K562 (cell line): ENCODE data around the gene EIF4E. TPM values are rescaled to one million over a fixed set of nuclear protein-coding genes. Genes with fewer than 3 reads are reported as not detected.
A peak's percentile ranks its signal among the peaks of the same experiment; 100 is the strongest.

ENCODE experiments used
- ATF1 ChIP-seq, 2 experiments: fragments of 450-650 bp in 1 of 2; IDR thresholded peaks; 2 replicates each; pipeline ENCODE4 v1.6.1; 2016; ENCODE audit warnings: missing compliant biosample characterization in 1 of 2, missing genetic modification characterization in 1 of 2
- BRD9 ChIP-seq: fragments of 450-650 bp; IDR thresholded peaks from 2 replicates; pipeline ENCODE4 v1.6.1; 2018; ENCODE audit warnings: low read depth; ENCODE audit not compliant: partially characterized antibody
- CXXC5 ChIP-seq: fragments of 250-450 bp; sonication (Bioruptor Pico); IDR thresholded peaks from 2 replicates; pipeline ENCODE4 v1.8.0; 2022; ENCODE audit warnings: inconsistent platforms, mild to moderate bottlenecking, moderate library complexity
- DEAF1 ChIP-seq: fragments of 450-650 bp; formaldehyde crosslinking; IDR thresholded peaks from 2 replicates; pipeline ENCODE4 v1.4.0; 2020; ENCODE audit warnings: mild to moderate bottlenecking, moderate library complexity
- TOE1 ChIP-seq, 2 experiments: fragments of 450-650 bp in 1 of 2; sonication (generic) in 1 of 2; formaldehyde crosslinking in 1 of 2; IDR thresholded peaks; 2 replicates each; pipeline versions ENCODE4 v1.7.1 to v1.8.0; 2016 to 2022; ENCODE audit warnings: borderline replicate concordance in 2 of 2, mild to moderate bottlenecking in 2 of 2, antibody characterized with exemption in 1 of 2, inconsistent platforms in 1 of 2, low read depth in 1 of 2, missing genetic modification reagents in 1 of 2, moderate library complexity in 1 of 2
- polyA plus RNA-seq, 8 experiments: library from polyadenylated mRNA; depleted of rRNA in 4 of 8; stranded (reverse) in 5 of 8; unstranded in 3 of 8; fragments of >200 nt; fragmentation: Nextera tagmentation in 2 of 8; fragmentation: Illumina TruSeq in 1 of 8; extraction: Ambion mirVana in 2 of 8; extraction: Trizol in 1 of 8; gene quantifications; 2 replicates each; pipeline versions ENCODE4 v1.2.1 to v1.2.3, GENCODE V29; 2011 to 2014; ENCODE audit warnings: inconsistent platforms in 1 of 8, missing spikeins in 1 of 8
- total RNA-seq, 7 experiments: library from RNA; depleted of rRNA in 6 of 7; stranded (reverse); fragments of >200 nt in 6 of 7; fragmentation: Illumina TruSeq in 2 of 7; extraction: Trizol in 2 of 7; gene quantifications; 2 replicates each; pipeline versions ENCODE4 v1.2.1 to v1.2.3, GENCODE V29; 2011 to 2021; ENCODE audit warnings: low replicate concordance in 1 of 7
- TF ChIP-seq, protein P1 (sequence below): IDR thresholded peaks from 2 replicates; pipeline ENCODE4 v1.6.1; 2011; ENCODE audit not compliant: insufficient read length; ENCODE audit errors: extremely low read depth
- TF ChIP-seq, protein P2 (sequence below): fragments of 250-450 bp; sonication (Bioruptor Pico); IDR thresholded peaks from 2 replicates; pipeline ENCODE4 v1.4.0; 2020; ENCODE audit warnings: mild to moderate bottlenecking, moderate library complexity, borderline replicate concordance
- TF ChIP-seq, protein P3 (sequence below): fragments of 450-650 bp; IDR thresholded peaks from 2 replicates; pipeline ENCODE4 v1.6.1; 2016; ENCODE audit warnings: borderline replicate concordance

Gene EIF4E
- total and polyA plus RNA-seq, 9 of the 15 experiments (the other 6 are each of a cell fraction or from before 2014, with no cell fraction given) = 164 to 489 (median 179) TPM

- TF ChIP-seq, protein P1, sequence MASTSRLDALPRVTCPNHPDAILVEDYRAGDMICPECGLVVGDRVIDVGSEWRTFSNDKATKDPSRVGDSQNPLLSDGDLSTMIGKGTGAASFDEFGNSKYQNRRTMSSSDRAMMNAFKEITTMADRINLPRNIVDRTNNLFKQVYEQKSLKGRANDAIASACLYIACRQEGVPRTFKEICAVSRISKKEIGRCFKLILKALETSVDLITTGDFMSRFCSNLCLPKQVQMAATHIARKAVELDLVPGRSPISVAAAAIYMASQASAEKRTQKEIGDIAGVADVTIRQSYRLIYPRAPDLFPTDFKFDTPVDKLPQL = peak; percentile 43
- TF ChIP-seq, protein P2, sequence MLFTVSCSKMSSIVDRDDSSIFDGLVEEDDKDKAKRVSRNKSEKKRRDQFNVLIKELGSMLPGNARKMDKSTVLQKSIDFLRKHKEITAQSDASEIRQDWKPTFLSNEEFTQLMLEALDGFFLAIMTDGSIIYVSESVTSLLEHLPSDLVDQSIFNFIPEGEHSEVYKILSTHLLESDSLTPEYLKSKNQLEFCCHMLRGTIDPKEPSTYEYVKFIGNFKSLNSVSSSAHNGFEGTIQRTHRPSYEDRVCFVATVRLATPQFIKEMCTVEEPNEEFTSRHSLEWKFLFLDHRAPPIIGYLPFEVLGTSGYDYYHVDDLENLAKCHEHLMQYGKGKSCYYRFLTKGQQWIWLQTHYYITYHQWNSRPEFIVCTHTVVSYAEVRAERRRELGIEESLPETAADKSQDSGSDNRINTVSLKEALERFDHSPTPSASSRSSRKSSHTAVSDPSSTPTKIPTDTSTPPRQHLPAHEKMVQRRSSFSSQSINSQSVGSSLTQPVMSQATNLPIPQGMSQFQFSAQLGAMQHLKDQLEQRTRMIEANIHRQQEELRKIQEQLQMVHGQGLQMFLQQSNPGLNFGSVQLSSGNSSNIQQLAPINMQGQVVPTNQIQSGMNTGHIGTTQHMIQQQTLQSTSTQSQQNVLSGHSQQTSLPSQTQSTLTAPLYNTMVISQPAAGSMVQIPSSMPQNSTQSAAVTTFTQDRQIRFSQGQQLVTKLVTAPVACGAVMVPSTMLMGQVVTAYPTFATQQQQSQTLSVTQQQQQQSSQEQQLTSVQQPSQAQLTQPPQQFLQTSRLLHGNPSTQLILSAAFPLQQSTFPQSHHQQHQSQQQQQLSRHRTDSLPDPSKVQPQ (CRISPR knock-in tag) = no peak
- TF ChIP-seq TOE1 (IDR thresholded peaks at IDR 0.05; ENCODE audit: borderline replicate concordance) = peak; percentile 65; the same call in 1 of the 2 replicates
- TF ChIP-seq TOE1 (CRISPR knock-in tag; IDR thresholded peaks at IDR 0.05; ENCODE audit: borderline replicate concordance, low read depth) = no peak
- no peak for TF ChIP-seq ATF1 (CRISPR knock-in tag; IDR thresholded peaks at IDR 0.05)
- peak; percentile 50; the same call in 1 of the 2 replicates for TF ChIP-seq ATF1 (tag; IDR thresholded peaks at IDR 0.05)
- TF ChIP-seq, protein P3, sequence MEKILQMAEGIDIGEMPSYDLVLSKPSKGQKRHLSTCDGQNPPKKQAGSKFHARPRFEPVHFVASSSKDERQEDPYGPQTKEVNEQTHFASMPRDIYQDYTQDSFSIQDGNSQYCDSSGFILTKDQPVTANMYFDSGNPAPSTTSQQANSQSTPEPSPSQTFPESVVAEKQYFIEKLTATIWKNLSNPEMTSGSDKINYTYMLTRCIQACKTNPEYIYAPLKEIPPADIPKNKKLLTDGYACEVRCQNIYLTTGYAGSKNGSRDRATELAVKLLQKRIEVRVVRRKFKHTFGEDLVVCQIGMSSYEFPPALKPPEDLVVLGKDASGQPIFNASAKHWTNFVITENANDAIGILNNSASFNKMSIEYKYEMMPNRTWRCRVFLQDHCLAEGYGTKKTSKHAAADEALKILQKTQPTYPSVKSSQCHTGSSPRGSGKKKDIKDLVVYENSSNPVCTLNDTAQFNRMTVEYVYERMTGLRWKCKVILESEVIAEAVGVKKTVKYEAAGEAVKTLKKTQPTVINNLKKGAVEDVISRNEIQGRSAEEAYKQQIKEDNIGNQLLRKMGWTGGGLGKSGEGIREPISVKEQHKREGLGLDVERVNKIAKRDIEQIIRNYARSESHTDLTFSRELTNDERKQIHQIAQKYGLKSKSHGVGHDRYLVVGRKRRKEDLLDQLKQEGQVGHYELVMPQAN = peak; percentile 61; the same call in 1 of the 2 replicates
- no peak for TF ChIP-seq DEAF1 (CRISPR knock-in tag)
- peak; percentile 80 for TF ChIP-seq BRD9
- TF ChIP-seq CXXC5 (CRISPR knock-in tag) = peak; percentile 20; the same call in 1 of the 2 replicates
Observed at GRCh38 chr4:98929341-98930267, 671 bp upstream of the EIF4E start (continued).
